Smooth muscle cell (in vitro differentiated cells): ENCODE results near the gene HNRNPA3. TPM values are rescaled to one million over a fixed set of nuclear protein-coding genes. Genes with fewer than 3 reads are reported as not detected.

Experiments
- DNase-seq: peaks from one replicate; lab custom pipeline; 2025; ENCODE audit not compliant: unreplicated experiment; lab: John Stamatoyannopoulos, UW
- H2AFZ ChIP-seq: fragments of 200-600 bp; sonication (generic); 2 replicates; pipeline ENCODE4 v1.6.0; 2016; ENCODE audit warnings: antibody characterized with exemption, low read depth, mild to moderate bottlenecking
- H3F3A ChIP-seq: fragments of 200-600 bp; sonication (generic); 2 replicates; pipeline ENCODE4 v1.6.0; 2017; ENCODE audit warnings: antibody characterized with exemption, low read depth
- H3K27ac ChIP-seq: fragments of 200-600 bp; sonication (generic); 2 replicates; pipeline ENCODE4 v1.5.1; 2016; ENCODE audit warnings: low read depth, mild to moderate bottlenecking
- H3K27me3 ChIP-seq: fragments of 200-600 bp; sonication (generic); 2 replicates; pipeline ENCODE4 v1.6.1; 2016; ENCODE audit warnings: low read depth, mild to moderate bottlenecking
- H3K36me3 ChIP-seq: fragments of 200-600 bp; sonication (generic); 2 replicates; pipeline ENCODE4 v1.5.1; 2016; ENCODE audit warnings: low read depth
- H3K4me1 ChIP-seq: fragments of 200-600 bp; sonication (generic); 2 replicates; pipeline ENCODE4 v1.5.1; 2016; ENCODE audit warnings: low read depth
- H3K4me2 ChIP-seq: fragments of 200-600 bp; sonication (generic); 2 replicates; pipeline ENCODE4 v1.6.0; 2016; ENCODE audit warnings: mild to moderate bottlenecking
- H3K4me3 ChIP-seq: fragments of 200-600 bp; sonication (generic); 2 replicates; pipeline ENCODE4 v1.5.1; 2016; ENCODE audit warnings: mild to moderate bottlenecking
- H3K79me2 ChIP-seq: fragments of 200-600 bp; sonication (generic); 2 replicates; pipeline ENCODE4 v1.6.0; 2016; ENCODE audit warnings: low read depth, mild to moderate bottlenecking
- H3K9ac ChIP-seq: fragments of 200-600 bp; sonication (generic); 2 replicates; pipeline ENCODE4 v1.6.0; 2016; ENCODE audit warnings: low read depth
- H3K9me3 ChIP-seq: fragments of 200-600 bp; sonication (generic); replicated peaks from 2 replicates; pipeline ENCODE4 v1.5.1; 2016; ENCODE audit warnings: low read depth
- H4K20me1 ChIP-seq: fragments of 200-600 bp; sonication (generic); 2 replicates; pipeline ENCODE4 v1.6.0; 2016; ENCODE audit warnings: low read depth
- WGBS: methylation state at CpG from one replicate; pipeline ENCODE4 v1.1.7; 2016; ENCODE audit warnings: low lambda C conversion rate; 5-methylcytosine and 5-hydroxymethylcytosine counted together
- polyA plus RNA-seq: library from polyadenylated mRNA; unstranded; fragments of >200 nt; fragmentation: Nextera tagmentation; extraction: Ambion mirVana; gene quantifications from 2 replicates; pipeline ENCODE4 v1.2.1, GENCODE V29; 2016
- total RNA-seq: library from RNA; depleted of rRNA; stranded (reverse); fragments of >200 nt; gene quantifications from 2 replicates; pipeline ENCODE4 v1.2.3, GENCODE V29; 2014
- TF ChIP-seq, protein P1 (sequence below): fragments of 200-600 bp; sonication (generic); IDR thresholded peaks from 2 replicates; pipeline ENCODE4 v1.5.1; 2017; ENCODE audit warnings: borderline replicate concordance, mild to moderate bottlenecking, antibody characterized with exemption; ENCODE audit not compliant: insufficient read depth, poor library complexity, severe bottlenecking

Gene HNRNPA3
- total and polyA plus RNA-seq, 2 experiments from 2014 or later = 40.3 to 55.8 TPM

- Histone ChIP-seq H3K4me1 (peaks cover 14% of the 10 kb centered on the region), H3F3A (peaks cover 24% of the 10 kb centered on the region), H3K9ac (no peak overlapping the region), H4K20me1 (no peaks in the 10 kb centered on the region), H2AFZ (peak overlapping the region; percentile 61), H3K27me3 (no peaks in the 10 kb centered on the region), H3K9me3 (no peaks in the 10 kb centered on the region), H3K36me3 (no peaks in the 10 kb centered on the region), H3K4me3 (no peak overlapping the region), H3K79me2 (no peaks in the 10 kb centered on the region), H3K27ac (peak overlapping the region; percentile 84), H3K4me2 (no peak overlapping the region)
- 17% methylated on average over 4 of the region's 4 CpGs for WGBS
- TF ChIP-seq, protein P1, sequence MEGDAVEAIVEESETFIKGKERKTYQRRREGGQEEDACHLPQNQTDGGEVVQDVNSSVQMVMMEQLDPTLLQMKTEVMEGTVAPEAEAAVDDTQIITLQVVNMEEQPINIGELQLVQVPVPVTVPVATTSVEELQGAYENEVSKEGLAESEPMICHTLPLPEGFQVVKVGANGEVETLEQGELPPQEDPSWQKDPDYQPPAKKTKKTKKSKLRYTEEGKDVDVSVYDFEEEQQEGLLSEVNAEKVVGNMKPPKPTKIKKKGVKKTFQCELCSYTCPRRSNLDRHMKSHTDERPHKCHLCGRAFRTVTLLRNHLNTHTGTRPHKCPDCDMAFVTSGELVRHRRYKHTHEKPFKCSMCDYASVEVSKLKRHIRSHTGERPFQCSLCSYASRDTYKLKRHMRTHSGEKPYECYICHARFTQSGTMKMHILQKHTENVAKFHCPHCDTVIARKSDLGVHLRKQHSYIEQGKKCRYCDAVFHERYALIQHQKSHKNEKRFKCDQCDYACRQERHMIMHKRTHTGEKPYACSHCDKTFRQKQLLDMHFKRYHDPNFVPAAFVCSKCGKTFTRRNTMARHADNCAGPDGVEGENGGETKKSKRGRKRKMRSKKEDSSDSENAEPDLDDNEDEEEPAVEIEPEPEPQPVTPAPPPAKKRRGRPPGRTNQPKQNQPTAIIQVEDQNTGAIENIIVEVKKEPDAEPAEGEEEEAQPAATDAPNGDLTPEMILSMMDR = no peak
- DNase-seq = no peak
Measured at GRCh38 chr2:177171418-177171865, 41.2 kb upstream of the HNRNPA3 start.

GRCh38 chr2:177172034-177172880, 40.3 kb upstream of the HNRNPA3 start:
- Histone ChIP-seq H3F3A (peaks cover 19% of the 10 kb centered on the region), H3K4me1 (peaks cover 14% of the 10 kb centered on the region), H3K9me3 (no peaks in the 10 kb centered on the region), H3K27ac (peak overlapping the region; percentile 84), H3K36me3 (no peaks in the 10 kb centered on the region), H2AFZ (no peak overlapping the region), H3K9ac (no peak overlapping the region), H4K20me1 (no peaks in the 10 kb centered on the region), H3K27me3 (no peaks in the 10 kb centered on the region), H3K79me2 (no peaks in the 10 kb centered on the region), H3K4me3 (no peak overlapping the region), H3K4me2 (no peak overlapping the region)
- TF ChIP-seq, protein P1 = no peak
- no peak for DNase-seq

DNA sequence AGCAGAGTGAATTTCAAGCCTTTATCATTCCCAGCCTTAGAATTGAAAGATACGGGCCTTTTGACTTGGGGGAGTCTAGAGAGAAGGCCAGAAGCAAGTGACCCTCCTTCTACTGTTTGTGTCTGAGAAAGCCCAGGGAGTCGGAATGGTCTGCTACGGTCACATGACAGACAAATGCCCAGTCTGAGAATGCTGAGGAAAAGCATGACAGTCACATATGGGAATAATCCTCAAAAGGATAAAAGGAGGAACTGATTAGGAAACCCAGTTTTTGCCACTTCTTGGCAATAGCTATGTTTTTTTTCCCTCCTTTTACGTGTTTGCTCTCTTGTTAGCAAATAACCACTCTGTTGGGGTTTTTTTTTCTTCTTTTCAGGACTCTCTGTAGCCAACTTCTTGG, 38.1 kb upstream of the HNRNPA3 start:
- Histone ChIP-seq H3K9ac (no peak overlapping the region), H3K79me2 (no peaks in the 10 kb centered on the region), H4K20me1 (no peaks in the 10 kb centered on the region), H3K27ac (peak overlapping the region; percentile 66), H3K4me3 (no peak overlapping the region), H3K27me3 (no peaks in the 10 kb centered on the region), H3F3A (peaks cover 8% of the 10 kb centered on the region), H3K4me1 (peaks cover 14% of the 10 kb centered on the region), H3K4me2 (peak overlapping the region; percentile 59), H3K36me3 (no peaks in the 10 kb centered on the region), H2AFZ (peak overlapping the region; percentile 96), H3K9me3 (no peaks in the 10 kb centered on the region)
- 32% methylated on average over 4 of the region's 4 CpGs for WGBS
- no peak for DNase-seq
- TF ChIP-seq, protein P1 = no peak
